Muscle of back (tissue), 11 donors: ENCODE results near the gene CSAG1. TPM values are rescaled to one million over a fixed set of nuclear protein-coding genes. Genes with fewer than 3 reads are reported as not detected.
"Not testable (repeated sequence)": the region's sequence is repeated elsewhere in the genome, so short reads cannot be mapped to it uniquely, and the experiment has no call there.

ENCODE experiments used
- DNase-seq, 3 donors: peaks; one replicate each; pipeline versions ENCODE4 v3.0.0 to v3.0.0-alpha.2; 2013
- polyA plus RNA-seq, 10 donors: library from polyadenylated mRNA; unstranded; fragments of 120-200 nt; gene quantifications; one replicate each; pipeline ENCODE4 v1.2.1, GENCODE V29; 2013; ENCODE audit not compliant: insufficient read length in 10 of 10

The CSAG1 gene
- polyA plus RNA-seq, 10 donors = not detected

GRCh38 chrX:152700390-152700789 lies 33.1 kb downstream of the CSAG1 start:
- not testable (repeated sequence) for DNase-seq

- DNase-seq = not testable (repeated sequence)
Observed at GRCh38 chrX:152697952-152698931, 35.3 kb downstream of the CSAG1 start, which contains the start of gene MAGEA3. Gene MAGEA3 (plus strand): TSS chrX:152698794. CDS start chrX:152700833, 2,039 bp downstream.

- DNase-seq = not testable (repeated sequence)
Observed at GRCh38 chrX:152681012-152681411, 52.5 kb downstream of the CSAG1 start.

Other genes with a start within 250 kb of the CSAG1 start
- gene GABRQ, start 95.8 kb downstream of the CSAG1 start, polyA plus RNA-seq = 1 to 10 TPM; 1.1 to 2.2 (median 1.5) TPM
- gene MAGEA3, start 34.9 kb downstream of the CSAG1 start, polyA plus RNA-seq = not detected
- gene CSAG2, start 24.4 kb downstream of the CSAG1 start, polyA plus RNA-seq = not detected
- gene MAGEA2B, start 19.1 kb downstream of the CSAG1 start, polyA plus RNA-seq = not detected
- not detected for gene MAGEA12, start within 50 bp of the CSAG1 start, polyA plus RNA-seq
- gene MAGEA2, start 20.1 kb upstream of the CSAG1 start, polyA plus RNA-seq = not detected
- gene CSAG3, start 25.5 kb upstream of the CSAG1 start, polyA plus RNA-seq = not detected
- not detected for gene MAGEA6, start 36.0 kb upstream of the CSAG1 start, polyA plus RNA-seq
- gene CETN2, start 97.0 kb upstream of the CSAG1 start, polyA plus RNA-seq = 10 to 100 TPM; 26.5 to 44.6 (median 35.1) TPM
- gene NSDHL, start 97.3 kb upstream of the CSAG1 start, polyA plus RNA-seq = 10 to 100 TPM in 9 of 10 donors, 1 to 10 TPM in 1; 9.7 to 19.8 (median 11.9) TPM
- 10 to 100 TPM in 8 of 10 donors, 1 to 10 TPM in 2; 7.8 to 35.2 (median 22.6) TPM for gene ZNF185, start 164.3 kb upstream of the CSAG1 start, polyA plus RNA-seq